OCI-LY7 (cell line): ENCODE data around the gene ANKUB1. TPM values are rescaled to one million over a fixed set of nuclear protein-coding genes. Genes with fewer than 3 reads are reported as not detected.

Experiments used
- BruUV-seq: library from RNA; stranded (reverse); fragments of 400-500 nt; replicated peaks from 2 replicates; lab custom pipeline; 2021; lab: Mats Ljungman, UMichigan
- CTCF ChIA-PET: fragments of 300-600 bp; sonication (Branson Sonifier 250); formaldehyde crosslinking; loops from one replicate; lab custom pipeline; 2022; ENCODE audit warnings: antibody characterized with exemption; ENCODE audit not compliant: unreplicated experiment; lab: Charles Lee
- POLR2A ChIA-PET: fragments of 300-600 bp; sonication (Branson Sonifier 250); formaldehyde crosslinking; loops from one replicate; lab custom pipeline; 2022; ENCODE audit warnings: antibody characterized with exemption; lab: Charles Lee
- DNase-seq: peaks from one replicate; pipeline ENCODE4 v3.0.0-alpha.2; 2015; ENCODE audit warnings: low spot score
- H2AFZ ChIP-seq: fragments of 200-600 bp; sonication (generic), shearing (Covaris generic); 2 replicates; pipeline ENCODE4 v1.6.1; 2014; ENCODE audit warnings: mild to moderate bottlenecking, antibody characterized with exemption, low read length, moderate library complexity
- H3K27ac ChIP-seq: fragments of 200-600 bp; sonication (generic); 2 replicates; pipeline ENCODE4 v1.5.1; 2014; ENCODE audit warnings: mixed run types, low read depth, mild to moderate bottlenecking, moderate library complexity, low read length, inconsistent platforms; ENCODE audit not compliant: poor library complexity, severe bottlenecking
- H3K36me3 ChIP-seq: fragments of 200-600 bp; sonication (generic); 2 replicates; pipeline ENCODE4 v1.6.1; 2014; ENCODE audit warnings: mild to moderate bottlenecking, antibody characterized with exemption, low read length, moderate library complexity, mixed read lengths; ENCODE audit not compliant: insufficient read depth
- H3K4me1 ChIP-seq: fragments of 200-600 bp; sonication (generic); 2 replicates; pipeline ENCODE4 v1.5.1; 2014; ENCODE audit warnings: mild to moderate bottlenecking, low read length; ENCODE audit not compliant: insufficient read depth, poor library complexity, severe bottlenecking
- H3K4me2 ChIP-seq: fragments of 200-600 bp; sonication (generic); 2 replicates; pipeline ENCODE4 v1.6.1; 2014; ENCODE audit warnings: mild to moderate bottlenecking, low read length
- H3K4me3 ChIP-seq: fragments of 200-600 bp; sonication (generic); 2 replicates; pipeline ENCODE4 v1.5.1; 2014; ENCODE audit warnings: mild to moderate bottlenecking, low read depth, low read length; ENCODE audit not compliant: poor library complexity, severe bottlenecking
- H3K79me2 ChIP-seq: fragments of 200-600 bp; sonication (generic); 2 replicates; pipeline ENCODE4 v1.6.1; 2016; ENCODE audit warnings: low read depth, mild to moderate bottlenecking, low read length, moderate library complexity, mixed read lengths; ENCODE audit not compliant: insufficient read depth
- H3K9me2 ChIP-seq: fragments of 200-600 bp; sonication (generic); 2 replicates; pipeline ENCODE4 v1.6.1; 2016; ENCODE audit warnings: mild to moderate bottlenecking, low read length, mixed read lengths; ENCODE audit not compliant: insufficient read depth
- H3K9me3 ChIP-seq: fragments of 200-600 bp; sonication (generic); 2 replicates; pipeline ENCODE4 v1.6.1; 2014; ENCODE audit warnings: mild to moderate bottlenecking, mixed run types, low read length, mixed read lengths
- H4K20me1 ChIP-seq: fragments of 200-600 bp; sonication (generic); 2 replicates; pipeline ENCODE4 v1.6.1; 2014; ENCODE audit warnings: mild to moderate bottlenecking, antibody characterized with exemption, low read length, moderate library complexity, mixed read lengths; ENCODE audit not compliant: insufficient read depth
- CTCF ChIP-seq: fragments of 200-600 bp; sonication (generic); conservative IDR thresholded peaks from 2 replicates; pipeline ENCODE4 v1.5.1; 2014; ENCODE audit warnings: mild to moderate bottlenecking, antibody characterized with exemption, low read length, moderate library complexity, mixed read lengths
- EZH2phosphoT487 ChIP-seq: fragments of 200-600 bp; sonication (generic); IDR thresholded peaks from 2 replicates; pipeline ENCODE4 v1.6.1; 2018; ENCODE audit warnings: low read depth, borderline replicate concordance, mild to moderate bottlenecking, mixed run types, antibody characterized with exemption, low read length, moderate library complexity, mixed read lengths
- intact Hi-C: fragments of 100-400 bp; cut with micrococcal nuclease; formaldehyde crosslinking; loops from one replicate; pipeline ENCODE4 v1.10.0; 2022; ENCODE audit not compliant: unreplicated experiment
- total RNA-seq, 2 experiments: library from RNA; depleted of rRNA in 1 of 2; stranded (reverse); fragments of >200 nt in 1 of 2; shearing (Covaris generic) in 1 of 2; gene quantifications; 2 replicates each; pipeline ENCODE4 v1.2.3, GENCODE V29; 2014 to 2022

ANKUB1 gene
- total RNA-seq, 2 experiments from 2014 or later: not detected

- no peak for DNase-seq
- Histone ChIP-seq H3K4me1 (no peaks in the 10 kb centered on the region), H3K36me3 (no peaks in the 10 kb centered on the region), H3K27ac (no peak overlapping the region), H4K20me1 (no peaks in the 10 kb centered on the region), H3K79me2 (no peaks in the 10 kb centered on the region), H3K4me2 (no peak overlapping the region), H3K9me3 (no peaks in the 10 kb centered on the region), H3K9me2 (no peaks in the 10 kb centered on the region), H2AFZ (no peak overlapping the region), H3K4me3 (no peak overlapping the region)
- ChIA-PET POLR2A (interaction anchor here (1.8 kb wide), 1 partner anchor 40 kb away, joined by 4 read pairs; no protein-coding TSS in a partner anchor), CTCF (interaction anchor here (1.0 kb wide), 1 partner anchor 40 kb away, joined by 4 read pairs; no protein-coding TSS in a partner anchor)
- TF ChIP-seq CTCF: no peak
- BruUV-seq: no TSS peak
- intact Hi-C loops: loop anchor here (2.0 to 5.0 kb wide), 2 partner anchors 41 to 455 kb away; no protein-coding TSS in a partner anchor
These were observed 24.6 kb downstream of the ANKUB1 start for GRCh38 chr3:149767720-149768119.

- peak; percentile 37 for DNase-seq
- intact Hi-C loops: loop anchor here (2.0 to 5.0 kb wide), 2 partner anchors 43 to 456 kb away; no protein-coding TSS in a partner anchor
- ChIA-PET CTCF (interaction anchor here (1.5 kb wide), 1 partner anchor 43 kb away, joined by 10 read pairs; no protein-coding TSS in a partner anchor), POLR2A (interaction anchor here (0.5 to 3.2 kb wide), 7 partner anchors 9 to 729 kb away, joined by 3 to 13 read pairs (median 4); no protein-coding TSS in a partner anchor)
- BruUV-seq: no TSS peak
- Histone ChIP-seq H3K79me2 (no peaks in the 10 kb centered on the region), H2AFZ (no peak overlapping the region), H3K27ac (no peak overlapping the region), H3K4me1 (no peaks in the 10 kb centered on the region), H3K4me2 (no peak overlapping the region), H3K4me3 (no peak overlapping the region), H4K20me1 (no peaks in the 10 kb centered on the region), H3K9me2 (no peaks in the 10 kb centered on the region), H3K9me3 (no peaks in the 10 kb centered on the region), H3K36me3 (no peaks in the 10 kb centered on the region)
- TF ChIP-seq EZH2phosphoT487 (no peak), CTCF (peak; percentile 84)
These were observed 26.5 kb downstream of the ANKUB1 start for GRCh38 chr3:149765762-149766334.

GRCh38 chr3:149764302-149764701 lies 28.1 kb downstream of the ANKUB1 start:
- intact Hi-C loops: no loop called here
- TF ChIP-seq CTCF: no peak
- no peak for TF ChIP-seq EZH2phosphoT487
- ChIA-PET CTCF (no interaction called here), POLR2A (interaction anchor here (1.3 to 3.2 kb wide), 3 partner anchors 12 to 44 kb away, joined by 3 to 13 read pairs (median 4); partner anchors contain the start of gene COMMD2)
- no peaks in the 10 kb centered on the region for H3K9me3 ChIP-seq
- H3K4me2 ChIP-seq: no peak overlapping the region
- H3K4me3 ChIP-seq: no peak overlapping the region
- H3K79me2 ChIP-seq: no peaks in the 10 kb centered on the region
- H3K9me2 ChIP-seq: no peaks in the 10 kb centered on the region
- no peaks in the 10 kb centered on the region for H3K4me1 ChIP-seq
- no peaks in the 10 kb centered on the region for H4K20me1 ChIP-seq
- DNase-seq: no peak
- BruUV-seq: no TSS peak
- no peak overlapping the region for H3K27ac ChIP-seq
- H2AFZ ChIP-seq: no peak overlapping the region
- H3K36me3 ChIP-seq: no peaks in the 10 kb centered on the region
